ENCODE measurements around the gene NUTF2.

NUTF2 gene

GRCh38 chr16:67873435-67874370, 27.0 kb downstream of the NUTF2 start:
- H3K36me3 Mint-ChIP-seq (ENCODE audit: insufficient read depth) = peaks cover 29% of the 10 kb centered on the region
- H3K27me3 Mint-ChIP-seq = no peaks in the 10 kb centered on the region
- ATAC-seq (replicated peaks; ENCODE audit: extremely low read depth, poor library complexity, severe bottlenecking) (peak; percentile 20), DNase-seq (ENCODE audit: low spot score in 2 of 2) (no peak)
- peaks cover 27% of the 10 kb centered on the region for H3K4me1 Mint-ChIP-seq
- no peaks in the 10 kb centered on the region for H3K9me3 Mint-ChIP-seq
- peak overlapping the region; percentile 86 for H3K4me3 Mint-ChIP-seq
- H3K27ac Mint-ChIP-seq (ENCODE audit: low read depth) = peak overlapping the region; percentile 87

GRCh38 chr16:67874372-67874771, 27.6 kb downstream of the NUTF2 start:
- ATAC-seq (replicated peaks; ENCODE audit: extremely low read depth, poor library complexity, severe bottlenecking) (no peak), DNase-seq (ENCODE audit: low spot score in 2 of 2) (no peak)
- Mint-ChIP-seq H3K9me3 (no peaks in the 10 kb centered on the region), H3K27ac (ENCODE audit: low read depth) (no peak overlapping the region), H3K4me1 (peaks cover 27% of the 10 kb centered on the region), H3K4me3 (peak overlapping the region; percentile 86), H3K36me3 (ENCODE audit: insufficient read depth) (peaks cover 28% of the 10 kb centered on the region), H3K27me3 (no peaks in the 10 kb centered on the region)

GRCh38 chr16:67877064-67877463, 30.3 kb downstream of the NUTF2 start:
- Mint-ChIP-seq H3K27ac (ENCODE audit: low read depth) (no peak overlapping the region), H3K27me3 (no peaks in the 10 kb centered on the region), H3K9me3 (no peaks in the 10 kb centered on the region), H3K36me3 (ENCODE audit: insufficient read depth) (peaks cover 29% of the 10 kb centered on the region), H3K4me3 (no peak overlapping the region), H3K4me1 (peaks cover 27% of the 10 kb centered on the region)
- ATAC-seq (replicated peaks; ENCODE audit: extremely low read depth, poor library complexity, severe bottlenecking) = no peak
- no peak for DNase-seq (ENCODE audit: low spot score in 2 of 2)

GRCh38 chr16:67878232-67878631, 31.5 kb downstream of the NUTF2 start:
- no peak for ATAC-seq (replicated peaks; ENCODE audit: extremely low read depth, poor library complexity, severe bottlenecking)
- Mint-ChIP-seq H3K4me3 (no peak overlapping the region), H3K27me3 (no peaks in the 10 kb centered on the region), H3K9me3 (no peaks in the 10 kb centered on the region), H3K36me3 (ENCODE audit: insufficient read depth) (peaks cover 27% of the 10 kb centered on the region), H3K4me1 (peaks cover 30% of the 10 kb centered on the region), H3K27ac (ENCODE audit: low read depth) (no peak overlapping the region)
- DNase-seq (ENCODE audit: low spot score in 2 of 2) = no peak

- Mint-ChIP-seq H3K4me1 (peaks cover 32% of the 10 kb centered on the region), H3K27me3 (no peaks in the 10 kb centered on the region), H3K9me3 (no peaks in the 10 kb centered on the region), H3K36me3 (ENCODE audit: insufficient read depth) (peaks cover 24% of the 10 kb centered on the region), H3K4me3 (no peak overlapping the region), H3K27ac (ENCODE audit: low read depth) (no peak overlapping the region)
- DNase-seq (ENCODE audit: low spot score in 2 of 2) (no peak), ATAC-seq (replicated peaks; ENCODE audit: extremely low read depth, poor library complexity, severe bottlenecking) (no peak)
Observed at GRCh38 chr16:67878846-67879245, 32.1 kb downstream of the NUTF2 start.

- H3K9me3 Mint-ChIP-seq = no peaks in the 10 kb centered on the region
- no peak for ATAC-seq (replicated peaks; ENCODE audit: extremely low read depth, poor library complexity, severe bottlenecking)
- no peak overlapping the region for H3K4me3 Mint-ChIP-seq
- H3K36me3 Mint-ChIP-seq (ENCODE audit: insufficient read depth) = peaks cover 23% of the 10 kb centered on the region
- H3K27ac Mint-ChIP-seq (ENCODE audit: low read depth) = no peak overlapping the region
- peaks cover 26% of the 10 kb centered on the region for H3K4me1 Mint-ChIP-seq
- no peaks in the 10 kb centered on the region for H3K27me3 Mint-ChIP-seq
- no peak for DNase-seq (ENCODE audit: low spot score in 2 of 2)
Observed at GRCh38 chr16:67879462-67879861, 32.7 kb downstream of the NUTF2 start.

- DNase-seq (ENCODE audit: low spot score in 2 of 2) = no peak
- Mint-ChIP-seq H3K4me1 (peaks cover 22% of the 10 kb centered on the region), H3K27me3 (no peaks in the 10 kb centered on the region), H3K27ac (ENCODE audit: low read depth) (no peak overlapping the region), H3K9me3 (no peaks in the 10 kb centered on the region), H3K4me3 (no peak overlapping the region), H3K36me3 (ENCODE audit: insufficient read depth) (peaks cover 24% of the 10 kb centered on the region)
- ATAC-seq (replicated peaks; ENCODE audit: extremely low read depth, poor library complexity, severe bottlenecking) = no peak
Observed at GRCh38 chr16:67879936-67880335, 33.2 kb downstream of the NUTF2 start.

- Mint-ChIP-seq H3K27ac (ENCODE audit: low read depth) (peak overlapping the region; percentile 29), H3K9me3 (no peaks in the 10 kb centered on the region), H3K36me3 (ENCODE audit: insufficient read depth) (peaks cover 22% of the 10 kb centered on the region), H3K27me3 (no peaks in the 10 kb centered on the region), H3K4me1 (peaks cover 16% of the 10 kb centered on the region), H3K4me3 (no peak overlapping the region)
- ATAC-seq (replicated peaks; ENCODE audit: extremely low read depth, poor library complexity, severe bottlenecking) = no peak
- no peak for DNase-seq (ENCODE audit: low spot score in 2 of 2)
Observed at GRCh38 chr16:67880584-67880983, 33.9 kb downstream of the NUTF2 start.

GRCh38 chr16:67881621-67882161, 35.0 kb downstream of the NUTF2 start:
- Mint-ChIP-seq H3K36me3 (ENCODE audit: insufficient read depth) (peaks cover 21% of the 10 kb centered on the region), H3K27ac (ENCODE audit: low read depth) (no peak overlapping the region), H3K4me3 (no peak overlapping the region), H3K27me3 (no peaks in the 10 kb centered on the region), H3K9me3 (no peaks in the 10 kb centered on the region), H3K4me1 (peaks cover 9% of the 10 kb centered on the region)
- no peak for ATAC-seq (replicated peaks; ENCODE audit: extremely low read depth, poor library complexity, severe bottlenecking)
- no peak for DNase-seq (ENCODE audit: low spot score in 2 of 2)

GRCh38 chr16:67882374-67883145, 35.8 kb downstream of the NUTF2 start:
- Mint-ChIP-seq H3K27ac (ENCODE audit: low read depth) (no peak overlapping the region), H3K27me3 (no peaks in the 10 kb centered on the region), H3K4me1 (peaks cover 9% of the 10 kb centered on the region), H3K4me3 (no peak overlapping the region), H3K9me3 (no peaks in the 10 kb centered on the region), H3K36me3 (ENCODE audit: insufficient read depth) (peaks cover 19% of the 10 kb centered on the region)
- DNase-seq (ENCODE audit: low spot score in 2 of 2) = no peak
- no peak for ATAC-seq (replicated peaks; ENCODE audit: extremely low read depth, poor library complexity, severe bottlenecking)

GRCh38 chr16:67883146-67883871, 36.6 kb downstream of the NUTF2 start:
- H3K27me3 Mint-ChIP-seq = no peaks in the 10 kb centered on the region
- ATAC-seq (replicated peaks; ENCODE audit: extremely low read depth, poor library complexity, severe bottlenecking) = peak; percentile 12
- no peaks in the 10 kb centered on the region for H3K9me3 Mint-ChIP-seq
- peaks cover 19% of the 10 kb centered on the region for H3K36me3 Mint-ChIP-seq (ENCODE audit: insufficient read depth)
- no peak overlapping the region for H3K27ac Mint-ChIP-seq (ENCODE audit: low read depth)
- H3K4me3 Mint-ChIP-seq = no peak overlapping the region
- peaks cover 9% of the 10 kb centered on the region for H3K4me1 Mint-ChIP-seq
- DNase-seq (ENCODE audit: low spot score in 2 of 2) = no peak

- DNase-seq (ENCODE audit: low spot score in 2 of 2) = peak; percentile 50 to 71
- H3K27me3 Mint-ChIP-seq = no peaks in the 10 kb centered on the region
- H3K27ac Mint-ChIP-seq (ENCODE audit: low read depth) = no peak overlapping the region
- no peaks in the 10 kb centered on the region for H3K9me3 Mint-ChIP-seq
- H3K4me1 Mint-ChIP-seq = peaks cover 9% of the 10 kb centered on the region
- H3K4me3 Mint-ChIP-seq = no peak overlapping the region
- peaks cover 19% of the 10 kb centered on the region for H3K36me3 Mint-ChIP-seq (ENCODE audit: insufficient read depth)
- peak; percentile 78 for ATAC-seq (replicated peaks; ENCODE audit: extremely low read depth, poor library complexity, severe bottlenecking)
Observed at GRCh38 chr16:67883872-67884261, 37.1 kb downstream of the NUTF2 start.
